Measurements from ENCODE around the gene RC3H1. TPM values are rescaled to one million over a fixed set of nuclear protein-coding genes. Genes with fewer than 3 reads are reported as not detected.

Gene RC3H1
- total and polyA plus RNA-seq, 9 of the 15 experiments (the other 6 are each of a cell fraction or from before 2014, with no cell fraction given), result 2.4 to 31.7 (median 12.4) TPM

DNA sequence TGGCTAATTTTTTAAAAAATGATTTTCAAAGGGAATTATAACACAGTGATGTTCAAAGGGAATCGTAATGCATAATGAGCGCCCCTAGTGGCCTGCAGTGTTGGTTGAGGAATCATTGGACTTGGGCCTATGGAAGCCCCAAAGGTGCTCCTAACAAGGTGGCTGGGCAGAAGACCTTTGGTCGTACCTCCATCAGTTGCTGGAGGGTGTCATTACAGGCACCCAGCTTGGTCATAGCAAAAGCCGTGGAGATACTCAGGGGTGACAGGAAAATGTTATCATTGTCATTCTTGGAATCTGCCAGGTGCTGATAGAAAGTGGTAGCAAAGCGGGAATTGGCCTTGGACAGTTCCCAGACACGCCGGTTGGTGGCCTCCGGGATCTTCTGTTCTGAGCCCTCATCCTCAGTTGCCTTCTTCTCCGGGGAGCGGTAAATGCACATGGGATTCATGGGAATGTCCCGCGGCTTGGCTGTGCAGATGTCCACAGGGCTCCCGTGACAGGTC, 107.7 kb downstream of the RC3H1 start (continued):
- TF ChIP-seq, protein P1, sequence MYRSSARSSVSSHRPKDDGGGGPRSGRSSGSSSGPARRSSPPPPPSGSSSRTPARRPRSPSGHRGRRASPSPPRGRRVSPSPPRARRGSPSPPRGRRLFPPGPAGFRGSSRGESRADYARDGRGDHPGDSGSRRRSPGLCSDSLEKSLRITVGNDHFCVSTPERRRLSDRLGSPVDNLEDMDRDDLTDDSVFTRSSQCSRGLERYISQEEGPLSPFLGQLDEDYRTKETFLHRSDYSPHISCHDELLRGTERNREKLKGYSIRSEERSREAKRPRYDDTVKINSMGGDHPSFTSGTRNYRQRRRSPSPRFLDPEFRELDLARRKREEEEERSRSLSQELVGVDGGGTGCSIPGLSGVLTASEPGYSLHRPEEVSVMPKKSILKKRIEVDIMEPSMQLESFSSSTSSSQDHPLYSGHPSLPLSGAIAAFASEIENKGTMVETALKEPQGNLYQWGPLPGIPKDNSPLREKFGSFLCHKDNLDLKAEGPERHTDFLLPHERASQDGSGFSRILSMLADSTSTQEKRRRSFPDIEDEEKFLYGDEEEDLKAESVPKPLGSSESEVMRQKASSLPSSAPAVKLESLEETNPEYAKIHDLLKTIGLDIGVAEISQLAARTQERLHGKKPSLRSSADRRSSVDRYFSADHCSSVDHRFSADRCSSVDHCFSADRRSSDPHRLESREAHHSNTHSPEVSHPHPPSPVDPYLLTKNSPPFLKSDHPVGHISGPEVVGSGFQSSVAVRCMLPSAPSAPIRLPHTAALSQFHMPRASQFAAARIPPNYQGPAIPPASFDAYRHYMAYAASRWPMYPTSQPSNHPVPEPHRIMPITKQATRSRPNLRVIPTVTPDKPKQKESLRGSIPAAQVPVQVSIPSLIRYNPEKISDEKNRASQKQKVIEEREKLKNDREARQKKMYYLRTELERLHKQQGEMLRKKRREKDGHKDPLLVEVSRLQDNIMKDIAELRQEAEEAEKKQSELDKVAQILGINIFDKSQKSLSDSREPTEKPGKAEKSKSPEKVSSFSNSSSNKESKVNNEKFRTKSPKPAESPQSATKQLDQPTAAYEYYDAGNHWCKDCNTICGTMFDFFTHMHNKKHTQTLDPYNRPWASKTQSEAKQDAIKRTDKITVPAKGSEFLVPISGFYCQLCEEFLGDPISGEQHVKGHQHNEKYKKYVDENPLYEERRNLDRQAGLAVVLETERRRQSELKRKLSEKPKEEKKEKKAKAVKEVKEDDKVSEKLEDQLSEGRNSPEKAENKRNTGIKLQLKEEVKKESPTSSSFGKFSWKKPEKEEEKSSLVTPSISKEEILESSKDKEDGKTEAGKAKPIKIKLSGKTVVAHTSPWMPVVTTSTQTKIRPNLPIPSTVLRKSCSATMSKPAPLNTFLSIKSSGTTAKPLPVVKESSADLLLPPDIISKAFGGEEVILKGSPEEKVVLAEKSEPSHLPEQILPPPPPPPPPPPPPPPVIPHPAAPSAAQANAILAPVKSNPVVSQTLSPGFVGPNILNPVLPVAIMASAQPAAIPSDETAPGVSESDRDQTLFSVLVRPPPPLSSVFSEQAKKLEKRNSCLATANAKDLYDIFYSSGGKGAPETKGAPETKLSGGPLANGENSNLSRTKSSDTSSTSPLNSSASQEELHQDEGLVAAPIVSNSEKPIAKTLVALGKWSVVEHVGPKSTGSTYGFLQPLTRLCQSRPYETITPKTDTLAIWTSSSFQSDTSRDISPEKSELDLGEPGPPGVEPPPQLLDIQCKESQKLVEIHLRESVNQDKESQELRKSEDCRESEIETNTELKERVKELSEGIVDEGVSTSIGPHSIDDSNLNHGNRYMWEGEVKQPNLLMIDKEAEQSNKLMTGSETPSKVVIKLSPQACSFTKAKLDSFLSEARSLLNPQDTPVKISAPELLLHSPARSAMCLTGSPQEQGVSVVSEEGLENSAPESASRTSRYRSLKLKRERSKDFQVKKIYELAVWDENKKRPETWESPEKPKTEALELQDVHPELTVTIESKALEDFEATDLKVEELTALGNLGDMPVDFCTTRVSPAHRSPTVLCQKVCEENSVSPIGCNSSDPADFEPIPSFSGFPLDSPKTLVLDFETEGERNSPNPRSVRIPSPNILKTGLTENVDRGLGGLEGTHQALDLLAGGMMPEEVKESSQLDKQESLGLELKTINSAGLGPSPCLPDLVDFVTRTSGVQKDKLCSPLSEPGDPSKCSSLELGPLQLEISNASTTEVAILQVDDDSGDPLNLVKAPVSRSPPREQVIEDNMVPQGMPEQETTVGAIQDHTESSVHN (IDR thresholded peaks at IDR 0.05; ENCODE audit: borderline replicate concordance in 1 of 2, low read depth in 1 of 2), result no peak
- TF ChIP-seq XRCC4 (IDR thresholded peaks at IDR 0.05; ENCODE audit: extremely low read depth, insufficient read depth, insufficient read length) (no peak), SRSF9 (IDR thresholded peaks at IDR 0.05; ENCODE audit: borderline replicate concordance, low read depth, low read length) (no peak), KLF10 (CRISPR knock-in tag; IDR thresholded peaks at IDR 0.05) (no peak), MCM2 (IDR thresholded peaks at IDR 0.05; ENCODE audit: low read depth) (no peak), CCAR2 (IDR thresholded peaks at IDR 0.05; ENCODE audit: low read depth, low read length) (no peak), MTF1 (CRISPR knock-in tag; IDR thresholded peaks at IDR 0.05; ENCODE audit: borderline replicate concordance) (no peak)
- TF ChIP-seq, protein P2, sequence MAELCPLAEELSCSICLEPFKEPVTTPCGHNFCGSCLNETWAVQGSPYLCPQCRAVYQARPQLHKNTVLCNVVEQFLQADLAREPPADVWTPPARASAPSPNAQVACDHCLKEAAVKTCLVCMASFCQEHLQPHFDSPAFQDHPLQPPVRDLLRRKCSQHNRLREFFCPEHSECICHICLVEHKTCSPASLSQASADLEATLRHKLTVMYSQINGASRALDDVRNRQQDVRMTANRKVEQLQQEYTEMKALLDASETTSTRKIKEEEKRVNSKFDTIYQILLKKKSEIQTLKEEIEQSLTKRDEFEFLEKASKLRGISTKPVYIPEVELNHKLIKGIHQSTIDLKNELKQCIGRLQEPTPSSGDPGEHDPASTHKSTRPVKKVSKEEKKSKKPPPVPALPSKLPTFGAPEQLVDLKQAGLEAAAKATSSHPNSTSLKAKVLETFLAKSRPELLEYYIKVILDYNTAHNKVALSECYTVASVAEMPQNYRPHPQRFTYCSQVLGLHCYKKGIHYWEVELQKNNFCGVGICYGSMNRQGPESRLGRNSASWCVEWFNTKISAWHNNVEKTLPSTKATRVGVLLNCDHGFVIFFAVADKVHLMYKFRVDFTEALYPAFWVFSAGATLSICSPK (IDR thresholded peaks at IDR 0.05; ENCODE audit: borderline replicate concordance), result no peak
- TF ChIP-seq, protein P3, sequence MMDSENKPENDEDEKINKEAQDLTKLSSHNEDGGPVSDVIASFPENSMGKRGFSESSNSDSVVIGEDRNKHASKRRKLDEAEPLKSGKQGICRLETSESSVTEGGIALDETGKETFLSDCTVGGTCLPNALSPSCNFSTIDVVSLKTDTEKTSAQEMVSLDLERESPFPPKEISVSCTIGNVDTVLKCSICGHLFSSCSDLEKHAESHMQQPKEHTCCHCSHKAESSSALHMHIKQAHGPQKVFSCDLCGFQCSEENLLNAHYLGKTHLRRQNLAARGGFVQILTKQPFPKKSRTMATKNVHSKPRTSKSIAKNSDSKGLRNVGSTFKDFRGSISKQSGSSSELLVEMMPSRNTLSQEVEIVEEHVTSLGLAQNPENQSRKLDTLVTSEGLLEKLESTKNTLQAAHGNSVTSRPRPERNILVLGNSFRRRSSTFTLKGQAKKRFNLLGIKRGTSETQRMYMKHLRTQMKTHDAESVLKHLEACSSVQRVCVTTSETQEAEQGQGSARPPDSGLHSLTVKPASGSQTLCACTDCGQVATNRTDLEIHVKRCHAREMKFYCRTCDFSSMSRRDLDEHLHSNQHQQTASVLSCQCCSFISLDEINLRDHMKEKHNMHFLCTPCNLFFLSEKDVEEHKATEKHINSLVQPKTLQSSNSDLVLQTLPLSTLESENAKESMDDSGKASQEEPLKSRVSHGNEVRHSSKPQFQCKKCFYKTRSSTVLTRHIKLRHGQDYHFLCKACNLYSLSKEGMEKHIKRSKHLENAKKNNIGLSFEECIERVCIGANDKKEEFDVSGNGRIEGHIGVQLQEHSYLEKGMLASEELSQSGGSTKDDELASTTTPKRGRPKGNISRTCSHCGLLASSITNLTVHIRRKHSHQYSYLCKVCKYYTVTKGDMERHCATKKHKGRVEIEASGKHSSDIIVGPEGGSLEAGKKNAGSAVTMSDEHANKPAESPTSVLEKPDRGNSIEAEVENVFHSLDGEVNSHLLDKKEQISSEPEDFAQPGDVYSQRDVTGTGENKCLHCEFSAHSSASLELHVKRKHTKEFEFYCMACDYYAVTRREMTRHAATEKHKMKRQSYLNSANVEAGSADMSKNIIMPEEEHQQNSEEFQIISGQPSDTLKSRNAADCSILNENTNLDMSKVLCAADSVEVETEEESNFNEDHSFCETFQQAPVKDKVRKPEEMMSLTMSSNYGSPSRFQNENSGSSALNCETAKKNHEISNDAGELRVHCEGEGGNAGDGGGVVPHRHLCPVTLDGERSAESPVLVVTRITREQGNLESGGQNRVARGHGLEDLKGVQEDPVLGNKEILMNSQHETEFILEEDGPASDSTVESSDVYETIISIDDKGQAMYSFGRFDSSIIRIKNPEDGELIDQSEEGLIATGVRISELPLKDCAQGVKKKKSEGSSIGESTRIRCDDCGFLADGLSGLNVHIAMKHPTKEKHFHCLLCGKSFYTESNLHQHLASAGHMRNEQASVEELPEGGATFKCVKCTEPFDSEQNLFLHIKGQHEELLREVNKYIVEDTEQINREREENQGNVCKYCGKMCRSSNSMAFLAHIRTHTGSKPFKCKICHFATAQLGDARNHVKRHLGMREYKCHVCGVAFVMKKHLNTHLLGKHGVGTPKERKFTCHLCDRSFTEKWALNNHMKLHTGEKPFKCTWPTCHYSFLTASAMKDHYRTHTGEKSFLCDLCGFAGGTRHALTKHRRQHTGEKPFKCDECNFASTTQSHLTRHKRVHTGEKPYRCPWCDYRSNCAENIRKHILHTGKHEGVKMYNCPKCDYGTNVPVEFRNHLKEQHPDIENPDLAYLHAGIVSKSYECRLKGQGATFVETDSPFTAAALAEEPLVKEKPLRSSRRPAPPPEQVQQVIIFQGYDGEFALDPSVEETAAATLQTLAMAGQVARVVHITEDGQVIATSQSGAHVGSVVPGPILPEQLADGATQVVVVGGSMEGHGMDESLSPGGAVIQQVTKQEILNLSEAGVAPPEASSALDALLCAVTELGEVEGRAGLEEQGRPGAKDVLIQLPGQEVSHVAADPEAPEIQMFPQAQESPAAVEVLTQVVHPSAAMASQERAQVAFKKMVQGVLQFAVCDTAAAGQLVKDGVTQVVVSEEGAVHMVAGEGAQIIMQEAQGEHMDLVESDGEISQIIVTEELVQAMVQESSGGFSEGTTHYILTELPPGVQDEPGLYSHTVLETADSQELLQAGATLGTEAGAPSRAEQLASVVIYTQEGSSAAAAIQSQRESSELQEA (IDR thresholded peaks at IDR 0.05; ENCODE audit: low read depth), result peak; percentile 71; the same call in 1 of the 2 replicates

Measured in K562 (cell line).